KMS-11 (cell line): Measurements from ENCODE around the gene WAS.
"Not testable (repeated sequence)": the region's sequence is repeated elsewhere in the genome, so short reads cannot be mapped to it uniquely, and the experiment has no call there.

ENCODE experiments used
- H2AFZ ChIP-seq: fragments of 200-600 bp; sonication (generic); 2 replicates; pipeline ENCODE4 v1.6.1; 2016; ENCODE audit warnings: antibody characterized with exemption, mixed run types, low read depth
- H3K27ac ChIP-seq: fragments of 200-600 bp; sonication (generic); 2 replicates; pipeline ENCODE4 v1.6.1; 2016; ENCODE audit warnings: mild to moderate bottlenecking, mixed run types
- H3K27me3 ChIP-seq: fragments of 200-600 bp; sonication (generic); 2 replicates; pipeline ENCODE4 v1.6.1; 2017; ENCODE audit warnings: mild to moderate bottlenecking, low read depth, mixed run types, moderate library complexity; ENCODE audit not compliant: insufficient read depth
- H3K36me3 ChIP-seq: fragments of 200-600 bp; sonication (generic); 2 replicates; pipeline ENCODE4 v1.6.1; 2017; ENCODE audit warnings: mild to moderate bottlenecking, mixed run types; ENCODE audit not compliant: insufficient read depth
- H3K4me1 ChIP-seq: fragments of 200-600 bp; sonication (generic); 2 replicates; pipeline ENCODE4 v1.6.1; 2016; ENCODE audit warnings: mild to moderate bottlenecking, low read depth, mixed run types; ENCODE audit not compliant: poor library complexity, severe bottlenecking
- H3K4me2 ChIP-seq: fragments of 200-600 bp; sonication (generic); 2 replicates; pipeline ENCODE4 v1.7.0; 2016; ENCODE audit warnings: mild to moderate bottlenecking, mixed run types
- H3K4me3 ChIP-seq: fragments of 200-600 bp; sonication (generic); IDR thresholded peaks from 2 replicates; pipeline ENCODE4 v1.6.1; 2017; ENCODE audit warnings: low read depth, low read length, mixed read lengths; ENCODE audit not compliant: insufficient read depth
- H3K79me2 ChIP-seq: fragments of 200-600 bp; sonication (generic); 2 replicates; pipeline ENCODE4 v1.6.1; 2016; ENCODE audit warnings: low read depth, mixed run types; ENCODE audit not compliant: insufficient read depth
- H3K9ac ChIP-seq: fragments of 200-600 bp; sonication (generic); 2 replicates; pipeline ENCODE4 v1.6.1; 2016; ENCODE audit warnings: mild to moderate bottlenecking, mixed run types
- H4K20me1 ChIP-seq: fragments of 200-600 bp; sonication (generic); 2 replicates; pipeline ENCODE4 v1.6.1; 2016; ENCODE audit warnings: mild to moderate bottlenecking, mixed run types; ENCODE audit not compliant: insufficient read depth
- CTCF ChIP-seq: fragments of 200-600 bp; sonication (generic); conservative IDR thresholded peaks from 2 replicates; pipeline ENCODE4 v1.6.1; 2017; ENCODE audit warnings: low read depth, mild to moderate bottlenecking, antibody characterized with exemption, low read length, moderate library complexity, mixed read lengths

Gene WAS

DNA sequence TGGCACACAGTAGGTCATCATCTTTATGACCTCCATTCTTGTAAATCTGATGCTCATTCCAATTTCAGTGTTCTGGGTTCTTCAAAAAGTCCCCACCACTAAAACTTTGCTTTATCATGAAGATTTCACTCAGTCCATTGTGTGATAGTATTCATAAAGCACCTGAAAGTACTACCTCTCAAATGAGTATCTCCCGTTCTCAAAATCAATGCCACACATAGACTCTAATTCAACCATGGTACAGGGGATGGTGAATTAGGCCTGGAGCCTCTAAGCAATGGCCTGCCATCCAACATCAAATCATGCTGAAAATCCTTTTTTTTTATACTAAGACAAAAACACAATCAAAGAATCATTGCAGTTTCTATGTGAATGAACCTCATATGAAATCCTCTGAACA, 19.4 kb upstream of the WAS start:
- no peaks in the 10 kb centered on the region for H4K20me1 ChIP-seq
- no peaks in the 10 kb centered on the region for H3K79me2 ChIP-seq
- no peak overlapping the region for H3K4me3 ChIP-seq
- H2AFZ ChIP-seq: no peak overlapping the region
- no peaks in the 10 kb centered on the region for H3K36me3 ChIP-seq
- H3K9ac ChIP-seq: no peak overlapping the region
- no peak overlapping the region for H3K4me2 ChIP-seq
- H3K4me1 ChIP-seq: no peaks in the 10 kb centered on the region
- no peaks in the 10 kb centered on the region for H3K27me3 ChIP-seq
- TF ChIP-seq CTCF: no peak
- H3K27ac ChIP-seq: no peak overlapping the region

DNA sequence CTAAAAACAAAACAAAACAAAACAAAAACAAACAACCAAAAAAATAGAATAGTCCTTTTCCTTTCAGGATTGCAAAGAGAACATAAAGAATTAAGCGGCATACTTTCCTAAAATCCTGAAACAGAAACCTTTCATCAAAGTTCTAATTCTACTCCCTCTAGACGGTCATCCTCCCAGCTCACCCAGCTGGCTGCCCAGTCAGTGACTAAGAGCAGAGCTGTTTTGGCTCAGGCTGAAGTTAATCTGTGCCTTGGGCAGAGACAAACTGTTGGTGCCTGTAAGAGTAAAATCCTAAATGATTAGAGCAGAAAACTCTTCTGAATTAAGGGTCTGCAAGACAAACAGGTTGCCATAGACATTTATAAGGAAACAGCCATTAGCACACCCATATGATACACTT, 17.6 kb upstream of the WAS start:
- no peak for TF ChIP-seq CTCF
- Histone ChIP-seq H3K9ac (no peak overlapping the region), H3K4me3 (no peak overlapping the region), H4K20me1 (no peaks in the 10 kb centered on the region), H3K4me1 (no peaks in the 10 kb centered on the region), H3K27me3 (no peaks in the 10 kb centered on the region), H3K36me3 (no peaks in the 10 kb centered on the region), H3K4me2 (no peak overlapping the region), H3K79me2 (no peaks in the 10 kb centered on the region), H3K27ac (no peak overlapping the region), H2AFZ (no peak overlapping the region)

- Histone ChIP-seq H3K4me3 (no peak overlapping the region), H3K9ac (no peak overlapping the region), H3K79me2 (no peaks in the 10 kb centered on the region), H3K27me3 (no peaks in the 10 kb centered on the region), H3K4me2 (no peak overlapping the region), H4K20me1 (no peaks in the 10 kb centered on the region), H3K36me3 (no peaks in the 10 kb centered on the region), H2AFZ (no peak overlapping the region), H3K4me1 (no peaks in the 10 kb centered on the region), H3K27ac (no peak overlapping the region)
- TF ChIP-seq CTCF: no peak
Measured at GRCh38 chrX:48666649-48667048, 16.9 kb upstream of the WAS start.

DNA sequence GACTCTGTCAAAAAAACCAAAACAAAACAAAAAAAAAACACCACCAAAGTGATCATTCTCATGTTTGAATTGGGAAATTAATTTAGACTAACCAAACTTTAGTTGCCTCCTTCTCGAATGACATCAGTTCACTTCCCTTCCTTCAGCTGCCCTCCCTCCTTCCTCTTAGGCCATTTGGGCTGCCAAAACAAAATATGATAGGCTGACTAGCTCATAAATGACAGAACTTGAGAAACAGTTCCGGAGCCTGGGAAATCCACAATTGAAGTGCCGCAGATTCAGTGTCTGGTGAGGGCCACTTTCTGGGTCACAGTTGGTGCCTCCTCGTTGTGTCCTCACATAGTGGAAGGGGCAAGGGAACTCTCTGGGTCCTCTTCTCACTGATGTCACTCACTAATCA, 16.1 kb upstream of the WAS start:
- no peak for TF ChIP-seq CTCF
- Histone ChIP-seq H3K36me3 (no peaks in the 10 kb centered on the region), H3K9ac (no peak overlapping the region), H4K20me1 (no peaks in the 10 kb centered on the region), H2AFZ (no peak overlapping the region), H3K4me3 (no peak overlapping the region), H3K79me2 (no peaks in the 10 kb centered on the region), H3K27ac (no peak overlapping the region), H3K27me3 (no peaks in the 10 kb centered on the region), H3K4me2 (no peak overlapping the region), H3K4me1 (no peaks in the 10 kb centered on the region)

DNA sequence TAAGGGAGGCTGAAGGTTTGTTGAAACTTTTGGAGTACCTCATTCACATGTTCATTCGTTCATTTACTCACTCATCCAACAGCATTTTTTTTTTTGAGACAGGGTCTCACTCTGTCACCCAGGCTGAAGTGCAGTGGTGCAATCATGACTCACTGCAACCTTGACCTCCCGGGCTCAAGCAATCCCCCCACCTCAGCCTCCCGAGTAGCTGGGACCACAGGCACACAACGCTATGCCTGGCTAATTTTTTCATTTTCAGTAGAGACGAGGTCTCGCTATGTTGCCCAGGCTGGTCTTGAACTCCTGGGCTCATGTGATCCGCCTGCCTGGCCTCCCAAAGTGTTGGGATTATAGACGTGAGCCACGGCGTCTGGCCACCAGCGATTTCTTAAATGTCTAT, 15.4 kb upstream of the WAS start:
- not testable (repeated sequence) for H3K79me2 ChIP-seq, H4K20me1 ChIP-seq, H3K4me3 ChIP-seq, H3K27me3 ChIP-seq, H3K27ac ChIP-seq, H2AFZ ChIP-seq, H3K9ac ChIP-seq, H3K4me1 ChIP-seq, H3K36me3 ChIP-seq, H3K4me2 ChIP-seq
